Suppressor macrophage treated with lipopolysaccharide for 4 hours (primary cell): ENCODE measurements around the gene RBM22.

Experiments
- DNase-seq: peaks from one replicate; pipeline ENCODE4 v3.0.0-alpha.2; 2020

RBM22 gene

DNA sequence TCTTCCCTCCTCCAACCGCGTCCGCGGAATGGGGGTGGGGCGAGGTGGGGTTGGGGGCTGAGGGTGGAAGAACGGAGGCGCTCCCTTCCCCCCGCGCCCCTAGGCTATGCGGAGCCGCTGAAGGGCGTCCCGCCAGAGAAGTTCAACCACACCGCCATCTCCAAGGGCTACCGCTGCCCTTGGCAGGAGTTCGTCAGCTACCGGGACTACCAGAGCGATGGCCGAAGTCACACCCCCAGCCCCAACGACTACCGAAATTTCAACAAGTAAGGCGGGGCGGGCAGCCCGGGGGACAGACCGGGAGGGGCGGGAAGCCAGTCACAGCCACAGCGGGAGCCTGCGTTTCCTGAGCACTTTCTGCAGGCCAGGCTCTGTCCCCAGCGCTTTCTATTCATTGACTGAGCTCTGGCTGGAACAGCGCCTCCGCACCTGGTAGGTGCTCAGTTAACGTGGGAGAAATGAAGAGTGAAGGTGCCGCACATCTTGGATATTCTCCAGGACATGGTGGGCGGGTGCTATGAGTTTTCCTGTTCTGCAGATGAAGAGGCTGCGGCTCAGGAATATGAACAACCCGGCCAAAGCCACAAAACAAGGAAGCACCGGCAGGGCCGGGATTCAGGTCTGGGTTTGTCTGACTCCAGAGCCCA, 28.5 kb downstream of the RBM22 start:
- DNase-seq, result peak; percentile 18

DNA sequence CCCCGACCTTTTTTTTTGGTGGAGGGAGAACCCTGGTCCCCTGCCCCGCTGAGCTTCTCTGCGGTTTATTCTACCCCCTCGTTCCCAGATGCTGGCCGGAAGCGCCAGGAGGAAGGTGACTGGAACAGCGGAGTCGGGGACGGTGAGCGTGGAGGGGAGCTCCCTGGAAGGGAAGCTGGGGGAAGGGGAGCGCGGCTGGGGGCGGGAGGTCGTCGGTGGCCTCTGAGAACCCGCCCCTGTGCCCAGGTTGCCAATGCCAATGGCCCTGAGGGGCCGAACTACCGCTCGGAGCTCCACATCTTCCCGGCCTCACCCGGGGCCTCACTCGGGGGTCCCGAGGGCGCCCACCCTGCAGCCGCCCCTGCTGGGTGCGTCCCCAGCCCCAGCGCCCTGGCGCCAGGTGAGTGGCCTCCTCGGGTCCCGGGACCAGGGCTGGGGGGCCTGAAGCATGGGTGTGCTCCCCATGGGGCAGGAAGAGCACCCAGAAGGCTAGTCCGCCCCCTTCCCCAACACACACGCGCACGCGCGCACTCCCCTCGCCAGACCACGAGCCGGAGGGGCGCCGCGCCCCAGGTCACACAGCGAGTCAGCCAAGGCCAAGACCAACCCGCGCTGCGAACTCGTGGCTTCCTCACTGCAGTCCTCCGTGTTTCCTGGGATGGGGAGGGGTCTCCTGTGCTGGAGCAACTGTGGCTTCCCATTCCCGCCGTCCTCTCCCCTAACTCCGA, 29.2 kb downstream of the RBM22 start:
- no peak for DNase-seq

DNA sequence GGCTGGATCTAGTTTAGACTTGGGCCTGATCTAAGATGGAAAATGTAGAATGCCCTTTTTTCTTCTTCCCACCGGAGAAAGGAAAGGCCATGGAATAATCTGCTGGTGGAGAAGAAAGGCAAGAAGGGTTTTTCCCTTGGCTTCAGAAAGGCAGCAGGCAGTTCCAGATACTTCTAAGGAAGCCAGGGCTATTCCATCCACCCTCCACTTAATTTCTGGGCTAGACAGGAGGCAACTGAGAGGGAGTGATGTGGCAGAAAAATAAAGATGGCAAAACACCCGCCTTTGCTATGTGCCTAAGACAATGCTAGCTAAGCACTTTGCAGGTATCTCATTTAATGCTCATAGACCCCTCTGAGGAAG, 29.9 kb downstream of the RBM22 start:
- DNase-seq, result no peak

DNA sequence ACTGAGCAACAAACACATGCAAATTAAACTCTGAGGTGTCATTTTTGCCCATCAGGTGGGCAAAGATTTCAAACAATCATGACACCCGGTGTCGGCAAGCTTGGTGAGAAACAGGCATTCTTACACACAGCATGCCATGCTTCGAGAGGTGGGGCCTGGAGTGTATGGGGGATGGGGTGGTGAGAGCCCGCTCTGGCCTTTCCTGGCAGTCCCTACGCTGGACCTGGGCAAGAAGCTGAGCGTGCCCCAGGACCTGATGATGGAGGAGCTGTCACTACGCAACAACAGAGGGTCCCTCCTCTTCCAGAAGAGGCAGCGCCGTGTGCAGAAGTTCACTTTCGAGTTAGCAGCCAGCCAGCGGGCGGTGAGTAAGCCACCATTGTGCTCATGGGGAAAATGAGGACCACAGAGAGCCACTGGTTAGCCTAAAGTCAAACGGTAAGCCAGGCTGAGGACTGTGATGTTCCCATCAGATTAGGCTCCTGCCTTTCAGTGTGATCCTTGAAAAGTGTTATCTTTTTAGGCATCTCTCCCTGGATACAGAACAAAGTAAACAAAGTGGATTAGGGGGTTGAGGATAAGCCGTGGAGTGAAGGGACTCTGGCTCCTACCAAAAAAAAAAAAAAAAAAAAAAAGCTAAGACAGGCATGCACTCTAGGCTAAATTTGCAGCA, 30.5 kb downstream of the RBM22 start:
- no peak for DNase-seq

DNA sequence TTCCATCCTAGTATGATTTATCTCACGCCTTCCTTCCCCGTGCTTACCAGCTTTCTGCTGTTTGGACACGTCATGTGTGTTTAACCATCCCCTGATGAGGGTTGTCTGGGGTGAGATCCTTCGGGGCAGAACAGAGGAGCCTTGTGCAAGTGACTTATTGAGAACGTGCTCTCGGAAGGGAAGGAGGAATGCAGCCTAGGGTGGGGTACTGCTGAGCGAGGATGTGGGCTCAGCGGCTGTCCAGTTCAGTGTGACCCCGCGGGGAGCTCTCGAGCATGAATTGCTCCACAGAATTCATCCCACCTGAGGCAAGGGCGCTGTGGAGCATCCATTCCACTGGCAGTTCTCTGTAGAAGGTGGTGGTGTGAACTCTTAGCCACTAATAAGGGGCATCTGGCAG, 35.8 kb downstream of the RBM22 start:
- no peak for DNase-seq

DNA sequence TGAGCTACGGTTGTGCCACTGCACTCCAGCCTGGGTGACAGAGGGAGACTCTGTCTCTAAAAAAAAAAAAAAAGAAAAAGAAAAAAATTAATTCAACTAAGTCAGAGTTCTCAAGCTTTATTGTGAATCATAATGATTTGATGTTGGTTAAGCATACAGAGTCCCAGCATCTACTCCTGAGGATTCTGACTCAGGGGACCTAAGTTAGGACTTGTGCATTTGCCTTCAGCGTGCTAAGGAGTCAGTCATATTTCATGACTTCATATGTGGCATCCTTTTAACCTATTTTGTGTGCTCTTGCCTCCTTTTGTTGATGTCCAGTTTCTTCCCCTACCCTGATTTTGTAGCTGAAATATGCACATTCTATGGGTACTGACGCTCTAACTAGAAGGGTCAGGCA, 36.9 kb downstream of the RBM22 start:
- no peak for DNase-seq

DNA sequence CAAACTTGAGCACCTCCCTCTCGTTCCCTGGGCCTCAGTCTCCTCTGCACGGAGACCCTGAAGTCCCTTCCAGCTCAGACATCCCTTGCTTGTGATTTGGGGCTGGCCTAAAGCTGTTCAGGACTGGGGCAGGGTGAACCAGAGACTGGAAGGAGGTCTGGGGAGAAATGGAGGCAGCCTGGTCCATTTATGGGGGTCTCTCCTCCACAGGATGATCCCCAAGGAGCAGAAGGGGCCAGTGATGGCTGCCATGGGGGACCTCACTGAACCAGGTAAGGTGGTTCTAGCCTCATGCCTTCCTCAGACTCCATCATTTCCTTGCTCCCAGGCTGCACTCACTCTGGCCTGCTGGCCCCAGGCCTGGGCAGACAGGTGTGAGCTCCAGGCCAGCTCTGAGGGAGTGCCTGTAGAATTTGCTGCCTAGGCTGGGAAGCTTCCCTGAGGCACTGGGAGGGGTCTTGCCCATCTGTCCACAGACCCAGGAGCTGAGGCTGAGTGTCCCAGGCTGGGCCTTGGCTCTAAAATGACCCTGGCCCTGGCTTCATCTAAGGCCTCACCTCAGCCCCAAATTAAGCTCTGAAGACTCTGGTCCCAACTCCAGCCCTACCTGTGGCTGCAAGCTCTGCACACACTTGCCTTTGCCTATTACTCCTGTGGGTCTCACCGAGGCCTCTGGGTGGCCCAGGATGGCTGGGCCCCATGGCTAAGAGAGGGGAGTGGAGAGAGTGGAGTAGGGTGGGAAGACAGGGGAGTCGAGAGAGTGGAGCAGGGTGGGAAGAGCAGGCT, 37.9 kb downstream of the RBM22 start:
- DNase-seq, result no peak

DNA sequence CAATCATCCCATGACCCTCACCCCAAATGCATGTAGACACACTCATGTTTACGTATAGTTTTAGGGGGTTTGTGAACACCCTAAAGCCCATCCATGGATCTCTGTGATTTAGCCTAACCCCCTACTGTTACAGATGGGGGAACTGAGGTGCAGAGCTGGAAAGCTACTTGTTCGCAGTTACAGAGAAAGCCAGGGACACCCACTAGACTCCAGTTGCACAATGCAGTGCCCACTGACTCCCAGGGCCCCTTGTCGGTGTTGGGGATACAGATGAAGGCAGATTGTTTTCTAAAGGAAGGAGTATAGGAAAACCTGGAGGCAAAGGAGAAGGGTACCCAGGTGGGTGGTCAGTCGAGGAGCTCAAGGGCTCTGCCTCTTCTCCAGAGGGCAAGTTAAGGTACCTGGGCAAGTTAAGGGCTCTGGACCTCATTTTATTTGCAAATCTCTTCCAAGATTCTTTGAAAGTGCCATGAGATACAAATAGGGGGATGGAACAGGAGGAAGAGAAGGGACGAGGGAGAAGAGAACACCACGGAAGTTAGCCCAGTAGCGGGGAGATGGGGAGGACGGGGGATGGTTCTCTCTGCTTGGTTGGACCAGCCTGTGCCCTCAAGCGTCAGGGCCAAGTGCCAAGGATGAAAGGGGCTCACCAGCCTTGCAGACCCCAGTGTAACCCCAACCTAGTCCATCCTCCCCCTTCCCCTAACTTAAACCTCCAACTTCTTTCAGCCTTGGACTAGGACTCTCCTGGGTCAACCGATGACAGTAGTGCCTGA, 38.9 kb downstream of the RBM22 start:
- DNase-seq, result no peak

DNA sequence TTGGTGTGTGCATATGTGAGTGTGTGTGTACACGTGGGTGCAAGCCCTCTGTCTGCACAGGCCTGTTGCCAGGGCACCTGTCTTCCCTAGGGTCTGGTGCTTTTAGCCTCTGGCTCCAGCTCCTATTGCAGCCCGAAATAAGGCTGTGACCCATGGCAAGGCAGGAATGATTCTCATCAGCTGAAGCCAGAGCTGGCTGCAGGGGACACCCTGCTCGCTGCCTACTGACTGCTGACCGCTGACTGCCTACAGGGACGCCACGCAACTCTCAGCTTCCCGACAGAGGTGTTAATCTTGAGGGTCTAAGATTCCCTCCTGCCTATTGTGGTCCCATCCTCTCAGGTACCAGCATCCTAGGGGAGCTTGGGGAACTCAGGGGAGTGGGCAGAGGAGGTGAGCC, 39.8 kb downstream of the RBM22 start, which contains the start of gene MYOZ3:
TSS of gene MYOZ3 (plus strand) at position 166 of the 400 bp plus-strand sequence. CDS start 1,691 bp downstream, outside the sequence.
- DNase-seq, result no peak

DNA sequence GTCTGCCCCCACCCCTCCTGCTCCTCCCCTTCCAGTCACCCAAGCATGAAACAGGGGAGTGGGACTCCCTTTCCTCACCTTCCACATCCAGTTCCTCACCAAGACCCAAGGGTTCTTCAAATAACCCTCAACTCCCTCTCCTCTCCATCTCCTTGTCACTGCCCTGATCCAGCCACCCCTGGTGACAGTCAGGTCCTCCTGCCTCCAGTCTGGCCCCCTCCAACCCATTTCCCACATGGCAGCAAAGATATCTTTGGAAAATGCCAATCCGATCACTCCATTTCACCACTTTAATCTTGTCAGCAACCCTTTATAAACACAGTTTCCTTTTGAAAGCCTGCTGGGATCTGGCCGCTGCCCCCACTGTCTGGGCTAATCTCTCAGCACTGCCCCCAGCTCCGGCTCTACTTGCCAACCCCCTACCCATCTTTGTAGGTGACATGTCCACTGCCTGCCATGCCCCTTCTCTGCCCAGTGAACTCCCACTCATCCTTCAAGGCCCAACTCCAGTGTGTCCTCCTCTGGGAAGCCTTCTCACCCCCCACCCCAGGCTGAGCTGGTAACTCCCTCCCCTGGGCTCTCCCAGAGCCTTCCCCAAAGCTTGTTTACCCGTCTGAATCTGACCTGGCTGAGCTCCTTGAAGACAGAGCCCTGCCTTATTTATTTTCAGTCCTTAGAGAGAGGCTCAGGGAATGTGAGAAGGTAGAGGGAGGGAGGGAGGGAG, 40.6 kb downstream of the RBM22 start:
- no peak for DNase-seq

DNA sequence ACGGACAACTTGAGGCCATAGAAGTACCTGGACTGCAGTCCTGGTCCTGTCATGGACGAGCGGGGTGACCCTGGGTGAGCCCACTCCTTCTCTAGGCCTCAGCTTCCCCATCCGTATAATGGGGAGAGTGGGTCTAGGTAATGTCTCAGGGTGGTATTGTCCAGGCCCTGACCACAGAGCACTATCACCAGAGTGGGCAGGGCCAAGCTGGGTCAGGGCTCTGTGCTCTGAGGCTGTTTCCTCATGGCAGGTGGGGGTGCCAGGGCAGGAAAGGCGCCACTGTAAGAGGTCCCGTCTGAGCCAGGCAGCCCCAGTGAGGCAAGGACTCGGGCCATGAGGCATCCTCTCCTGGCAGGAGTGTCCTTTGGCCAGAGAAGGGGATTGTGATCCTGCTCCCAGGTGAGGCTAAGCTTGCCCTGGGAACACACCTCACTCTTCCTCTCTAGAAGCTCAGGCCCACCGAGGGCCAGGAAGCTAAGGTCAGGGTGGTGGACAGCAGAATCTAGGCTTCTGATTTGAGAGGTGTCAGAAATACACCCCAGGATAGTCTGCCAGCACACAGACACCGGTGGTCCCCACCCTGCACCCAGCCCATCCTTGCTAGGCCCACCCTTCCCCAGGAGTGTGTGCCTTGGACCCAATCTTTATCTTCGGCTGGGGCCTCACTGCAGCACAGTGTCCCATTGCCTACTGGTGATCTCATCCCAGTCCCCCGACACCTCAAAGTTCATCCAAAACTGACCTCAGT, 41.3 kb downstream of the RBM22 start:
- no peak for DNase-seq

DNA sequence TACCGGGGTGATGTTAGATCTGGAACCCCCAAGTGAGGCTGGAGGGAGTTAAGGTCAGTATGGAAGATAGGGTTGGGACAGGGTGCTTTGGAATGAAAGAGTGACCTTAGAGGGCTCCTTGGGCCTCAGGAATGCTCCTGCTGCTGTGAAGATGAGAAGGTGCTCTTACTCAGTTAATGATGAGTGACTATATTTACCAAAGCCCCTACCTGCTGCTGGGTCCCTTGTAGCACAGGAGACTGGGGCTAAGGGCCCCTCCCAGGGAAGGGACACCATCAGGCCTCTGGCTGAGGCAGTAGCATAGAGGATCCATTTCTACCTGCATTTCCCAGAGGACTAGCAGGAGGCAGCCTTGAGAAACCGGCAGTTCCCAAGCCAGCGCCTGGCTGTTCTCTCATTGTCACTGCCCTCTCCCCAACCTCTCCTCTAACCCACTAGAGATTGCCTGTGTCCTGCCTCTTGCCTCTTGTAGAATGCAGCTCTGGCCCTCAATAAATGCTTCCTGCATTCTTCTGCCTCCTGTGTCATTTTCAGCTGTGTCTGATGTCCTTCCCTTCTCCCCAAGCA, 42.1 kb downstream of the RBM22 start:
- no peak for DNase-seq

DNA sequence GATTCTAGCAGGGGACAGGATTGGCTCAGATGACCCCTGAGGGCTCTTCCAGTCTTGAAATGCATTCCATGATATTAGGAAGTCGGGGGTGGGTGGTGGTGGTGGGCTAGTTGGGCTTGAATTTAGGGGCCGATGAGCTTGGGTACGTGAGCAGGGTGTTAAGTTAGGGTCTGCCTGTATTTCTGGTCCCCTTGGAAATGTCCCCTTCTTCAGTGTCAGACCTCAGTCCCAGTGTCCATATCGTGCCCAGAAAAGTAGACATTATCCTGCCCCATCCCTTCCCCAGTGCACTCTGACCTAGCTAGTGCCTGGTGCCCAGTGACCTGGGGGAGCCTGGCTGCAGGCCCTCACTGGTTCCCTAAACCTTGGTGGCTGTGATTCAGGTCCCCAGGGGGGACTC, 42.7 kb downstream of the RBM22 start:
- no peak for DNase-seq

DNA sequence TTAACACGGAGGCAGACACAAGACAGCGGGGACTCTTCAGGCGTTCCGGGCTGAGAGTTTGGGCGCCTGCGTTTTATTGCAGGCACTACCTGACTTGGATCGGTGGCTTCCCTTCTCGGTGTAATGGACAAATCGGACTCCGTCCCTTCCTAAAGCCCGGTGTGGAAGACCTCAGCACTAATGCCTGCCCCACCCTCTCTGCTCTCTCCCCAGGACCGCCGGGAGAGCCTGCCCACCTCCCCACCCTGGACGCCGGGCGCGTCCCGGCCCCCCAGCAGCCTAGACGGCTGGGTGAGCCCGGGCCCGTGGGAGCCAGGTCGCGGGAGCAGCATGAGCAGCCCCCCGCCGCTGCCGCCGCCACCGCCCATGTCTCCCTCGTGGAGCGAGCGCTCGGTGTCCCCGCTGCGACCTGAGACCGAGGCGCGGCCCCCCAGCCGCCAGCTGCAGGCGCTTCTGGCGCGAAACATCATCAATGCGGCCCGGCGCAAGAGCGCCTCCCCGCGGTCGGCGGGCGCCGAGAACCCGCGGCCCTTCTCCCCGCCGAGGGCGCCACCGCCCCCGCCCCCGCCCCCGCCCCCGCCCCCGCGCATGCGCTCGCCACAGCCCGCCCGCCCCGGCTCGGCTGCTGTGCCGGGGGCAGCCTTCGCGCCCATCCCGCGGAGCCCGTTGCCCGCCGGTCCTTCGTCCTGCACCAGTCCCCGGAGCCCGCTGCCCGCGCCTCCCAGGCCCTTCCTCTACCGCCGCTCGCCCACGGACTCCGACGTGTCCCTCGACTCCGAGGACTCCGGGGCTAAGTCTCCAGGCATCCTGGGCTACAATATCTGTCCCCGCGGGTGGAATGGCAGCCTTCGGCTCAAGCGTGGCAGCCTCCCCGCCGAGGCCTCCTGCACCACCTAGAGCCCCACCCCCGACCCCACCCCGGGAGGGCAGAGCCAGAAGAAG, 44.4 kb downstream of the RBM22 start:
- peak; percentile 55 for DNase-seq

DNA sequence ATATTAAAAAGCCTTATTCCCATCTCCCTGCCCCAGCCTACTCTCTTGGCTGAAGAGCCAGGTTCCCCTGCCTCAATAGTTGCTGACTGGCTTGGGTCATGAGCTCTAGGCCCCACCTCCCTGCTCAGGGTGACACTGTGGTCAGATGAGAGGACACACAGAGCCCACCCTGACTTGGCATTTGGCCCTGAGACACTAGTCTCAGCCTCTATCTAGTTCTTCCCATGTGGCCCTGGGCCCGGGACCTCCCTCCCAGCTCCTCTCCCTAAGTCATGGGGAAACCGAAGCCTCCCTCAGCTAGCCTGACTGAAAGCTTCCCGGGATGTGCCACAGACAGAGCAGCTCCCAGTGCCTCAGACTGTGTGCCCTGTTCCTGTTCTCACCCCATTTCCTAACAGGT, 45.6 kb downstream of the RBM22 start:
- DNase-seq, result no peak

DNA sequence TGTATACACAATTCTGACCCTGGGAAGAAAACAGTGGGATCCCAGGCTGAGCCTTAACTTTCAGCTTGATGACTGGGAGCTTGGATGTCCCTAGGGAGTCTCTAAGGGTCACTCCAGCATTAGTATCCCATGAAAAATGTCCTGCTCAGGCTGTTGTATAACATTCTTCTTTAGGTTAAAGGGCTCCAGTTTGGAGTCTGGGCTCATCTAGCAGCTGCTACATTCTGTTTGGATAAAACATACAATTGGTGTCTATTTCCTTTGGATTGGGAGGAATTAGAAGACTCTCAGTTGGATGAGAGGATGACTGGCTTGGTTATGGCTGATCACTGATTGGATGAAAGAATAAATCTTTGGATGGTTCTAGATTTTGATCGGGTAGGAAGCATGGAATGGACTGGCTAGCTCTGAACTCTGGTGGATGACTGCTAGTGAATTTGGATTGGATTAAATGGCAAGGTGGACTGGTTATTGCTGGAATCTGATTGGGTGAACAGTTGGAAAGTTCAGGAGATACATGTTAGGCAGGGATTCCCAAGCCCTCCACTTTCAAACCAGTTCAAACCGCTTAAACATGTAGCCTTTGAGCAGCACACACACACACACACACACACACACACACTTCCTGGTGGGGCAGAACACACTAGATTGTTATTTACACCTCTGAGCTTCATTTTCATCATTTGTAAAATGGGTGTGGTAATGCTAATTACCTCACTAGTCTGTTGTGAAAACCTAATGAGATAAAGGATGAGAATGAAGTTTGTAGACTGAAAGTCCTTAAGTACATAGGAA, 46.9 kb downstream of the RBM22 start:
- no peak for DNase-seq

DNA sequence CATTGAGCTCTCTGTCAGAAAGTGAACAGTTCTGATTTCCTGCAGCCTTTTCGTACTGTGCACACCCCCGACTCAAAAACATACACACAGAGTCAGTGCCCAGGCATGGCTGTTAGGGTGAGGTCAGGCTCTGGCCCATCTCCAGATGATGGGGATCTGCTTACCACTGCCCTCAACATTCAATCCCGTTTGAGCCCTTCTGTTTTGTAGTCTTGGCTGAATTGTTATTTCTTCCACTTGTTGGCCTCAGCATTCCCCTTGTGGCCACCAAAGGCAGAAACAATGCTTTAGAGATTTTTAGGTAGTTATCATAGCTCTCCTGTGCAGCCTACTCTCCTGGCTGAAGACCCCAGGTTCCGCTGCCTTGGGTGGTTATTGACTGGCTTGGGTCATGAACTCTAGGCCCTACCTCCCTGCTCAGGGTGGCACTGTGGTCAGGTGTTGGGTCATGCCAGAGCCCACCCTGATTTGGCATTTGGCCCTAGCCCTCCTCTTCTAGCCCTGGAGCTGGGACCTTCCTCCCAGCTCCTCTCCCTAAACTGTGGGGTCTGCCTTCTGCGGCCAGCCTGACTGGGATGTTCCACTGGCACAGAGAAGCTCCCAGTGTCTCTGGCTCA, 47.6 kb downstream of the RBM22 start:
- DNase-seq, result no peak
